Osteoblast (primary cell): ENCODE results near the gene PDCL3. TPM values are rescaled to one million over a fixed set of nuclear protein-coding genes. Genes with fewer than 3 reads are reported as not detected.
A peak's percentile ranks its signal among the peaks of the same experiment; 100 is the strongest.

Experiments used
- DNase-seq: peaks from one replicate; pipeline ENCODE4 v3.0.0; 2011; ENCODE audit warnings: low spot score, mixed read lengths; ENCODE audit not compliant: insufficient read length; ENCODE audit errors: missing footprints
- H2AFZ ChIP-seq: 2 replicates; pipeline ENCODE4 v1.6.0; 2011; ENCODE audit warnings: mild to moderate bottlenecking, low read length
- H3K27ac ChIP-seq: 2 replicates; pipeline ENCODE4 v1.5.1; 2011; ENCODE audit warnings: mild to moderate bottlenecking, low read depth, low read length, moderate library complexity
- H3K27me3 ChIP-seq: 2 replicates; pipeline ENCODE4 v1.6.0; 2012; ENCODE audit warnings: mild to moderate bottlenecking, control low read depth, inconsistent platforms, low read length, moderate library complexity; ENCODE audit not compliant: insufficient read depth
- H3K36me3 ChIP-seq: 2 replicates; pipeline ENCODE4 v1.5.1; 2011; ENCODE audit warnings: mild to moderate bottlenecking, low read length, control low read depth, moderate library complexity; ENCODE audit not compliant: insufficient read depth
- H3K4me1 ChIP-seq: 2 replicates; pipeline ENCODE4 v1.5.1; 2011; ENCODE audit warnings: mild to moderate bottlenecking, low read length, control low read depth, moderate library complexity; ENCODE audit not compliant: insufficient read depth
- H3K4me2 ChIP-seq: 2 replicates; pipeline ENCODE4 v1.6.0; 2011; ENCODE audit warnings: mild to moderate bottlenecking, low read length; ENCODE audit not compliant: insufficient read depth
- H3K4me3 ChIP-seq: fragments of 200-600 bp; sonication (generic); 3 replicates; pipeline ENCODE4 v1.5.1; 2012; ENCODE audit warnings: mild to moderate bottlenecking, low read length, inconsistent platforms; ENCODE audit not compliant: insufficient read depth
- H3K79me2 ChIP-seq: 2 replicates; pipeline ENCODE4 v1.6.0; 2012; ENCODE audit warnings: mild to moderate bottlenecking, low read length, control low read depth, inconsistent platforms; ENCODE audit not compliant: insufficient read depth
- H3K9me3 ChIP-seq: 2 replicates; pipeline ENCODE4 v1.5.1; 2011; ENCODE audit warnings: low read depth, low read length, control low read depth
- H4K20me1 ChIP-seq: 2 replicates; pipeline ENCODE4 v1.6.0; 2012; ENCODE audit warnings: mild to moderate bottlenecking, low read length, control low read depth; ENCODE audit not compliant: insufficient read depth
- total RNA-seq: library from RNA; depleted of rRNA; stranded (reverse); fragments of >200 nt; gene quantifications from 2 replicates; pipeline ENCODE4 v1.2.3, GENCODE V29; 2012
- TF ChIP-seq, protein P1 (sequence below): IDR thresholded peaks from 2 replicates; pipeline ENCODE4 v1.5.1; 2011; ENCODE audit warnings: mild to moderate bottlenecking, low read depth, low read length, moderate library complexity; ENCODE audit errors: extremely low read depth

The PDCL3 gene
- total RNA-seq, 1 donor: 12.3 TPM

- Histone ChIP-seq H2AFZ (peak overlapping the region; percentile 30), H3K4me3 (no peak overlapping the region), H3K36me3 (no peaks in the 10 kb centered on the region), H3K79me2 (no peaks in the 10 kb centered on the region), H3K9me3 (no peaks in the 10 kb centered on the region), H3K27ac (no peak overlapping the region), H4K20me1 (no peaks in the 10 kb centered on the region), H3K4me2 (peak overlapping the region; percentile 63), H3K27me3 (no peaks in the 10 kb centered on the region), H3K4me1 (peaks cover 6% of the 10 kb centered on the region)
- TF ChIP-seq, protein P1, sequence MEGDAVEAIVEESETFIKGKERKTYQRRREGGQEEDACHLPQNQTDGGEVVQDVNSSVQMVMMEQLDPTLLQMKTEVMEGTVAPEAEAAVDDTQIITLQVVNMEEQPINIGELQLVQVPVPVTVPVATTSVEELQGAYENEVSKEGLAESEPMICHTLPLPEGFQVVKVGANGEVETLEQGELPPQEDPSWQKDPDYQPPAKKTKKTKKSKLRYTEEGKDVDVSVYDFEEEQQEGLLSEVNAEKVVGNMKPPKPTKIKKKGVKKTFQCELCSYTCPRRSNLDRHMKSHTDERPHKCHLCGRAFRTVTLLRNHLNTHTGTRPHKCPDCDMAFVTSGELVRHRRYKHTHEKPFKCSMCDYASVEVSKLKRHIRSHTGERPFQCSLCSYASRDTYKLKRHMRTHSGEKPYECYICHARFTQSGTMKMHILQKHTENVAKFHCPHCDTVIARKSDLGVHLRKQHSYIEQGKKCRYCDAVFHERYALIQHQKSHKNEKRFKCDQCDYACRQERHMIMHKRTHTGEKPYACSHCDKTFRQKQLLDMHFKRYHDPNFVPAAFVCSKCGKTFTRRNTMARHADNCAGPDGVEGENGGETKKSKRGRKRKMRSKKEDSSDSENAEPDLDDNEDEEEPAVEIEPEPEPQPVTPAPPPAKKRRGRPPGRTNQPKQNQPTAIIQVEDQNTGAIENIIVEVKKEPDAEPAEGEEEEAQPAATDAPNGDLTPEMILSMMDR: no peak
- no peak for DNase-seq
Observed at GRCh38 chr2:100606332-100606725, 43.5 kb downstream of the PDCL3 start.

DNA sequence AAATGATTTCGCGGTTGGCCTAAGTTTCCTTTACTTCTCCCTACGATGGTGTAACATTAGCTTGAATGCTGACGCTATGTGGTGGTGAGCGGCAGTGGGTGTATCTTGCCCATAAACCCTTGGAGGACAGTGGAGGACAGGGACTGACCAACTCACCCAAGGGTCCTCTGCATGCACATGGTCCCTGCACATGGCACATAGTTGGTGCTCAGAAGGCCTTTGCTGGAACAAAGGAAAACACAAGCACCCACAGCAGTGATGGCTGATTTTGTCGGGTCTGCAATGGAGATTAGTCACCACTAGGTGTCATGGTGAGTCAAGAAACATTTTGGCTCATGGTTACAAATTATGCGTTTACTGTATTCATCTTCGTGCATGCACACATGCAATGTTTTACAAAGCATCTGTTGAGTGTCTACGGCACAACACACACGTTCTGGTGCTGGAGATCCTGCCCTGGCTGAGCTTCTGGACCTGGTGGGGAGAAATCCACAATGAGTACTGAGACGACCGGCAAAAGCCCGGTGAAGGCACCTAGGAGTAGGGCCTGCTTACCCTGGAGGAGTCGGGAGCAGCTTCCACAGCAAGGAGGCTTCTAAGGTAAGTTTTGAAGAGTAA, 44.0 kb downstream of the PDCL3 start:
- H3K9me3 ChIP-seq: no peaks in the 10 kb centered on the region
- H3K4me1 ChIP-seq: peaks cover 6% of the 10 kb centered on the region
- no peak overlapping the region for H3K27ac ChIP-seq
- no peaks in the 10 kb centered on the region for H3K27me3 ChIP-seq
- no peaks in the 10 kb centered on the region for H4K20me1 ChIP-seq
- H3K79me2 ChIP-seq: no peaks in the 10 kb centered on the region
- peak; percentile 91 for DNase-seq
- TF ChIP-seq, protein P1: peak; percentile 83
- peak overlapping the region; percentile 63 for H3K4me2 ChIP-seq
- no peak overlapping the region for H3K4me3 ChIP-seq
- no peaks in the 10 kb centered on the region for H3K36me3 ChIP-seq
- peak overlapping the region; percentile 30 for H2AFZ ChIP-seq

DNA sequence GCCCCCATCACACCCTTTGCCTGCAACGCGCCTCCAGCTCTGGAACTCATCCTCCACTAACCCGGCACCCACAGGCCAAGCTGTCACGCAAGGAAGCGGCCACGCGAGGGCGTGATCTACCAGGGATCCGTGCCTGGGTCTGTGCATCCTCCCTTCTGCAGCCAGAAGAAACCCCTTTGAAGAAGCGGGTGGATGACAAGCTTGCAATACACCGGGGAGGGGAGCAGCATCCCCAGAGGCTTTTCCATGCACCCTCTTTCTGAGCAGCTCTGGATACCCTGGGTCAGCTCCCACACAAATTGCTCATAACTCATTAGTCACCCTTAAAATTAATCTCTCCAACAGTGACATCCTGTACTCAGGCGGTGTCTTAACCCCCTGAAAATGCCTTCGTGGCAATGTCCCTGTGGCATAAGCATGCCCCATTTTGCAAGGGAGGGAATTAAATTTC, 47.6 kb downstream of the PDCL3 start:
- Histone ChIP-seq H3K27me3 (no peaks in the 10 kb centered on the region), H3K9me3 (no peaks in the 10 kb centered on the region), H4K20me1 (no peaks in the 10 kb centered on the region), H3K27ac (no peak overlapping the region), H3K4me1 (peaks cover 6% of the 10 kb centered on the region), H3K4me3 (no peak overlapping the region), H3K36me3 (no peaks in the 10 kb centered on the region), H2AFZ (peak overlapping the region; percentile 63), H3K4me2 (peak overlapping the region; percentile 7), H3K79me2 (no peaks in the 10 kb centered on the region)
- TF ChIP-seq, protein P1: peak; percentile 67
- peak; percentile 92 for DNase-seq

DNA sequence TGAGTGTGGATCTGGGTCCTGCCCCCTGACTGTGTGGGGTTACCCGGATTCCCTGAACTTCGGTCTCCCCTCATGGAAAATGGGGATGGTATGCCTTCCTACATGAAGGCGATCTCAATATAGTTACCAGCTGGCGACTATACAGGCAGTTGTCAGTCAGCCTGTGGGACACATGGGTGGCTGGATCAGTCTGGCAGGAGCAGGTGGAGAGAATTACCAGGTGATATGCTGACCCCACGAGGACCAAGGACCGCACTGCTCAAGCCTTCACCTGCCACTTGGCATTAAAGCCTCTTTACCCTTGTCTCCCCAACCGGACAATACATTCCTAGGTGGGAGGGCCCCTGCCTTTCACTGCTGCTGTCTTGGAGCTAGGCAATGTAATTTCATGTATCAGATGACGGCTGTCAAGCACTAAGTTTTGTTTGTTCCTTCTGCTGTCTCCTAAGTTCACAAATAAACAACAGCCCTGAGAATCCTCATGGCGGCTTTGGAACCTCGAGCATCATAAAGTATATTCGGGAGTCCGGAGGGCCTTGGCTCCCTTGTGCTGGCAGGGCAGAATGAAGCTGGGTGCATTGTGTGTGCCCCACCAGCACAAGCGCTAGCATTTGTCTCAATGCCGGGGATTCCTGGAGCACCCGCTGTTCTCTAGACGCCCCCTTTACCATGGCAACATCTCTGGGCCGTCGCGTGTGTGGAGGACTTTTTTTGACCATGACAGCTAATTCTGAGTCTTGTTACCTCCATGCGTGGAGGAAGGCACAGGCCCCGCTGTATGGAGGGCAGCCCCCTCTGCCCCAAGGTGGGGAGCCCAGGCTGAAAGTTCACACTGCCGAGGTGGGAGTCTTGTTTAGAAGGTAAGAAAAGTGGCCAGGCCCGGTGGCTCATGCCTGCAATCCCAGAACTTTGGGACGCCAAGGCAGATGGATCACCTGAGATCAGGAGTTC, 48.6 kb downstream of the PDCL3 start:
- H3K27me3 ChIP-seq: no peaks in the 10 kb centered on the region
- H3K36me3 ChIP-seq: no peaks in the 10 kb centered on the region
- no peak overlapping the region for H2AFZ ChIP-seq

More for the DNA sequence above, 48.6 kb downstream of the PDCL3 start:
- no peaks in the 10 kb centered on the region for H4K20me1 ChIP-seq
- peaks cover 6% of the 10 kb centered on the region for H3K4me1 ChIP-seq
- H3K79me2 ChIP-seq: no peaks in the 10 kb centered on the region
- no peak overlapping the region for H3K4me3 ChIP-seq
- no peak overlapping the region for H3K4me2 ChIP-seq
- TF ChIP-seq, protein P1: no peak
- peak; percentile 26 for DNase-seq
- no peaks in the 10 kb centered on the region for H3K9me3 ChIP-seq
- H3K27ac ChIP-seq: no peak overlapping the region
